WERI-Rb-1 (cell line): ENCODE measurements around the gene SAMD14.

Source experiments
- DNase-seq: peaks from one replicate; pipeline ENCODE4 v3.0.0-alpha.2; 2020
- H3K27ac ChIP-seq: fragments of 250-450 bp; sonication (Bioruptor Pico); 2 replicates; pipeline ENCODE4 v1.5.1; 2020; ENCODE audit warnings: mild to moderate bottlenecking, moderate library complexity
- H3K27me3 ChIP-seq: fragments of 250-450 bp; sonication (Bioruptor Pico); 2 replicates; pipeline ENCODE4 v1.5.1; 2021; ENCODE audit warnings: mild to moderate bottlenecking, low read depth, moderate library complexity; ENCODE audit not compliant: insufficient read depth, severe bottlenecking
- H3K36me3 ChIP-seq: fragments of 250-450 bp; sonication (Bioruptor Pico); 2 replicates; pipeline ENCODE4 v1.5.1; 2020; ENCODE audit warnings: mild to moderate bottlenecking, moderate library complexity
- H3K4me3 ChIP-seq: 2 replicates; pipeline ENCODE4 v1.5.1; 2011; ENCODE audit warnings: low read depth, mild to moderate bottlenecking, control low read depth, low read length
- H3K9me3 ChIP-seq: fragments of 250-450 bp; sonication (Bioruptor Pico); 2 replicates; pipeline ENCODE4 v1.5.1; 2021; ENCODE audit warnings: mild to moderate bottlenecking, moderate library complexity; ENCODE audit not compliant: severe bottlenecking
- CTCF ChIP-seq: IDR thresholded peaks from 2 replicates; pipeline ENCODE4 v1.5.1; 2011; ENCODE audit warnings: low read depth, mild to moderate bottlenecking, control low read depth, inconsistent platforms, low read length

SAMD14 gene

GRCh38 chr17:50144355-50144754 lies 14.4 kb upstream of the SAMD14 start:
- DNase-seq, result no peak
- no peak for TF ChIP-seq CTCF
- Histone ChIP-seq H3K27ac (no peak overlapping the region), H3K27me3 (no peaks in the 10 kb centered on the region), H3K9me3 (no peaks in the 10 kb centered on the region), H3K36me3 (peaks cover 85% of the 10 kb centered on the region), H3K4me3 (no peak overlapping the region)

- H3K4me3 ChIP-seq, result no peak overlapping the region
- peaks cover 92% of the 10 kb centered on the region for H3K36me3 ChIP-seq
- no peak for DNase-seq
- no peaks in the 10 kb centered on the region for H3K9me3 ChIP-seq
- no peak for TF ChIP-seq CTCF
- no peak overlapping the region for H3K27ac ChIP-seq
- H3K27me3 ChIP-seq, result no peaks in the 10 kb centered on the region
These were observed 13.7 kb upstream of the SAMD14 start for GRCh38 chr17:50143461-50144176.

- no peak for DNase-seq
These were observed 11.8 kb upstream of the SAMD14 start for GRCh38 chr17:50141745-50142110.

GRCh38 chr17:50141026-50141744 lies 11.2 kb upstream of the SAMD14 start:
- Histone ChIP-seq H3K27ac (no peak overlapping the region), H3K9me3 (no peaks in the 10 kb centered on the region), H3K27me3 (no peaks in the 10 kb centered on the region), H3K4me3 (no peak overlapping the region), H3K36me3 (peaks cover 95% of the 10 kb centered on the region)
- DNase-seq, result no peak
- no peak for TF ChIP-seq CTCF

More at GRCh38 chr17:50141745-50142110, 11.8 kb upstream of the SAMD14 start:
- Histone ChIP-seq H3K36me3 (peaks cover 95% of the 10 kb centered on the region), H3K27me3 (no peaks in the 10 kb centered on the region), H3K4me3 (no peak overlapping the region), H3K9me3 (no peaks in the 10 kb centered on the region), H3K27ac (no peak overlapping the region)
- no peak for TF ChIP-seq CTCF

- Histone ChIP-seq H3K27ac (peak overlapping the region; percentile 40), H3K4me3 (no peak overlapping the region), H3K36me3 (peaks cover 98% of the 10 kb centered on the region), H3K9me3 (no peaks in the 10 kb centered on the region), H3K27me3 (no peaks in the 10 kb centered on the region)
- peak; percentile 100 for TF ChIP-seq CTCF
- DNase-seq, result peak; percentile 89
These were observed 10.3 kb upstream of the SAMD14 start for GRCh38 chr17:50139950-50140885.
